Right forelimb (tissue), 1 donor: ENCODE results near the gene OTOP3.
A peak's percentile ranks its signal among the peaks of the same experiment; 100 is the strongest.

ENCODE experiments used
- DNase-seq: peaks from one replicate; pipeline ENCODE4 v3.0.0-alpha.2; 2018

The OTOP3 gene

GRCh38 chr17:74917430-74917829 lies 18.3 kb upstream of the OTOP3 start:
- no peak for DNase-seq

GRCh38 chr17:74918906-74919305 lies 16.8 kb upstream of the OTOP3 start:
- no peak for DNase-seq

DNA sequence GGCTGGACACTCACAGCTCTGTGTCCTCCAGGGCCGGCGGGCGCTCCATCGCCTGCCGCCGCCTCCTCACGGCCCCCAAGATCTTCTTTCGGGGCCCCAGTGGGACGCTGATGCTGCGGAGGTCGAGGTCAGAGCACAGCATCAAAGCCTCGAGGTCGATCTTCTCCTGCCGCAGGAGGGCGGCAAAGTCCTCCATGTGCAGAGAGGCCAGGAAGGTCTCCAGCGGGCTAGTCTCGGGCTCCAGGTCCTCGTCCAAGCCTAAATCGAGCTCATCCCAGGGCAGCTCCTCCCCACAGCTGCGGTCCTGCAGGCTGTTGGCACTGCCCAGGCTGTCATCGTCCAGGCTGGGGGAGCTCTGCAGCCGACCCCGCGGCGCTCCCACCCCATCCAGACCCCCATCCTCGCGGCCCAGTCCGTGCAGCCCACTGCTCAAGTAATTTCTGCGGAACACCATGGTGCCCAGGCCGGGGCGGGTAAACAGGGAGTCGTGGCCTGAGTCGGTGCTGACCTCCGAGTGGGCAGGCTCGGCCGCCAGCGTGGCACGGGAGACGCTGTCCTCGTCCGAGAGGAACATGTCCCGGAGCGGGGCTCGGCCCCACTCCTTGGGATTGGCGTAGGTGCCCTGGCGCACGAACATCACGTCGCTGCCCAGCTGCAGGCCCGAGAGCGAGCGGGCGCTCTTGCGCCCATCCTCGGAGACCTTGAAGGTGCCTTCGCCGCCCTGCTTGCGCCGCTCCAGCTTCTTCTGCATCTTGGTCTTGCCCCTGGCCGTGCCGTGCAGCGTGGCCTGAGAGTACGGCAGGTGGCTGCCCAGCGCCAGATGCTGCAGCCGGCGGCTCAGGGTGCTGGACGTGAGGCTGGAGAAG lies 16.0 kb upstream of the OTOP3 start:
- no peak for DNase-seq

DNA sequence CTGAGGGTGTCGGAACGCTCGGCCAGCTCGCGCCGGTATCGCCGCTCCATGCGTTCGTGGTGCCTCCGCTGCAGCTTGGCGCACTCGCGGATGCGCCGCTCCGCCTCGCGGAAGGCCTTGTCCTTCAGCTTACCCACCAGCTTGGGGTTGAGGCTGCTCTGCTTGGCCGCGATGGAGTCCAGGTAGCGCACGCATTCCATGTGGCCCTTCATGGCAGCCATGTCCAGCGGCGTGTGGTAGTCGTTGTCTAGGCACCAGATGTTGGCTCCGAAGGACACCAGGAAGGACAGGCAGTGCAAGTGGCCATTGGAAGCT lies 15.4 kb upstream of the OTOP3 start:
- no peak for DNase-seq

- DNase-seq = no peak
These were observed 15.1 kb upstream of the OTOP3 start for GRCh38 chr17:74920642-74921025.

DNA sequence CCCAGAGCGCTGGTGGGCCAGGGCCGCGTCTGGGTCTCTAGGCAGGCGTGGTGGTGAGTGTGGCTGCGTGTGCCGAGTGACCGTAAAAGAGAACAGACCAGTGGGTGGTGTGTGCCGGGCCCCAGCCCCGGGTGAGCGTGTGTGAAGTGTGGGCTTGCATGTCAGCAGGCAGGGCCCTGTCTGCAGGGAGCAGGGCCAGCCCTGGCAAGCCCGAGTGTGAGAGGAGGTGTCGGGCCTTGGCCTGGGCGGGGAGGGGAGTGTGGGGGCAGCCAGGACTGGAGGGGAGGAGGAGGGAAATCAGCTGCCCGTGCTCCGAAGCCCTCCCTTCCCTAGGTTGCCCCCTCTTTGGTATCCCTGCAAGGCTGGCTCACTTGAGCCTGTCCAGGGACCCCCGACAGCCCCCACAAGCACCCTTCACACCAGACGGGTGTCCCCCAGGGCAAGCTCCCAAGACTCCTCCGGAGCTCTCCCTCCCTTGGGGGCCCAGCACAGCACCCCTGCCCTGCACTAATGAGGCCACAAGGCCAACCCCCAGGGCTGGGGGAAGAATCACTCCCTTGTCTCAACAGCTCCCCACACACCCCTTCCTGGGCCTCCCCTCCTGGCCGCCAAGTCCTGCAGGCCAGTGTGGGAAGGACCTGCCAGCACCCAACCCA lies 14.5 kb upstream of the OTOP3 start:
- DNase-seq = no peak

DNA sequence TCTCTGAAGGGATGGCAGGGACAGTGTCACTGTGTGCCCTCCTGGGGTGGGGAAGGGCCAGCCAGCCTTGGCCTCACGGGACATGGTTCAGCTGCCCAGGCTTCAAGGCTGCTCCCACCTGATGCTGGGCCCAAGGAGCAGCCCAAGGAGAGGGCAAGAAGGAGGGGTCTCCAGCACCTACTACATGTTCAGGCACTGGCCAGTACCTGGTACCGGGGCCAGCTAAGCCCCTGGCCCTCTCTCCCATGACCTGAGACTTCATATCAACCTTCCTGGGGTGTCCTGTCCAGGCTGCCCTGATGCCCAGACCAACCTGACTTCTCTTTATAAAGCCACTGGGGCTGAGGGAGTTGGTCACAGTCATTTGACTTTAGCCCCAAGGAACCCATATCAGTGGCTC lies 13.9 kb upstream of the OTOP3 start:
- DNase-seq = no peak

- no peak for DNase-seq
These were observed 13.5 kb upstream of the OTOP3 start for GRCh38 chr17:74922172-74922571.

DNA sequence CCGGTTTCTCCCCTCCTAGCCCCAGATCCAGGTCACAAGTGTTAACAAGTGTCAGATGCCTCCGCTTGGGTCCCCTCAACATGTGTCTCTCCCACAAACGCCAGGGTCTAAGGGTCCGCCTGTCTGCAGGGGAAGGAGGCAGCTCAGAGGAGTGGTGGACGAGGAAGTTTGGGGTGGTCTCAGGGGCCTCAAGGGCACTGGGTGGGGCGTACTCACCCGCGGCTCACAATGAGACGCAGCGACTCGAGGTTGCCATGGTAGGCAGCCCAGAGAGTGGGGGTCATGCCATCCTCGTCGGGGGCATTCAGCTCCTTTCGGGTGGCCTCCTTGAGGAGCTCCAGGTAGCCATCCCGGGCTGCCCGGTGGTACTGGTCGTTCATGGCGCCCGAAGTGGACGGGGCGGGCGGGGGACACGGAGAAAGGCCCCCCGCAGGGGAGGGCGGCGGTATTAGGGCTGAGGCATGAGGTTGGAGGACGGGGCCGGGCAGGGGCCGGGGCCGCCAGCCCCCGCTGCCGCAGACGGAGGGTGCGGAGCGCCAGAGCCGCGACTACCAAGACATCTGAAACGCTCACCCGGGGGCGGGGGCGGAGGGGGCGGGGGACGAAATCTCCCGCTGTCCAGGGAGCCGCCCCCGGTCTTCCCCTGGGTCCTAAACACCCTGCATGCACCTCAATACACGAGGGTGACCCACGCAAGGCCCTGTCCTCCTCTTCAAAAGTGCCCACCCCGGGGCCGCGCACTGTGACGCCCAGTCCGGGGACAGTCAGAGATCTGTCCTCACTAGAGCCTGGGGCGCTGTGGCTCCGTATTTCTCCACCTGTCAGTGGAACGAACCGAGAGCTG lies 12.8 kb upstream of the OTOP3 start, which contains the start of gene USH1G:
Gene USH1G (minus strand): TSS at position 562 of the 844 bp plus-strand sequence. CDS start 182 bp downstream, at position 380.
- no peak for DNase-seq

DNA sequence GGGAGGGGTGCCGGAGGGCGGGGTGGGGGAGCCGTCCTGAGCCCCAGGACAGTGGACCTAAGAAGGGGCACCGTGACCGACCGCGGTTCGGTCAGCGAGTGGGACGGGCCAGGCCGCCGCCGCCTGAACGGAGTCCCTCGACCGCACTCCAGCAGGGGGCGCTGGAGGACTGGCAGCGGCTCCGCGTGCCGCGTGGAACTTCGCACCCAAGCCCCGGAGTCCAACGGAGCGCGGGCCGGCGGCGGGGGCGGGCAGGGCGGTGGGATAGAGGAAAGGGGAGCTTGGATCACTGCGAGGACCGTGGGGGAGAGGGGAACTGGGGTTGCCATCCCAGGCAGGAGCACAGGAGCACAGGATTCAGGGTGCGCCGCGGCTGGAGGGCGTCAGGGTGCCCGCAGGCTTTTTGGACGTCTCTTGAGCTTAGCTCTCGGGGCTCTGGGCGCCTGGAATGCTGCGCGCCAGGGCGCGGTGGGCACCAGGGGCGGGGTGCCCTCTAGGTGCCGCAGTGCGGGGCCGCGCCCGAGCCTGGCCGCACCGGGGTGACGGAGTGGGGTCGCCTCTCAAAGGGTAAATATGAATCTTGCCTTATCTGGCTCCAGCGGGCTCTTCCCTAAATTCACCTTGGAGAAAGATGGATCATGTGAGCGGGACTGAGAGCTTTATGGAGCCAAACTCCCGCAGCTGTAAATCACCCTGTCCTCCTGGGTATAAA lies 12.0 kb upstream of the OTOP3 start:
- peak; percentile 71 for DNase-seq

- DNase-seq = no peak
These were observed 11.3 kb upstream of the OTOP3 start, which contains the start of gene OTOP2 for GRCh38 chr17:74924250-74924948. TSS of gene OTOP2 (plus strand) at chr17:74924273. CDS start at chr17:74924633, 360 bp downstream.

- DNase-seq = no peak
These were observed 10.5 kb upstream of the OTOP3 start for GRCh38 chr17:74925242-74925641.

- no peak for DNase-seq
These were observed 6.9 kb upstream of the OTOP3 start for GRCh38 chr17:74928786-74929185.

DNA sequence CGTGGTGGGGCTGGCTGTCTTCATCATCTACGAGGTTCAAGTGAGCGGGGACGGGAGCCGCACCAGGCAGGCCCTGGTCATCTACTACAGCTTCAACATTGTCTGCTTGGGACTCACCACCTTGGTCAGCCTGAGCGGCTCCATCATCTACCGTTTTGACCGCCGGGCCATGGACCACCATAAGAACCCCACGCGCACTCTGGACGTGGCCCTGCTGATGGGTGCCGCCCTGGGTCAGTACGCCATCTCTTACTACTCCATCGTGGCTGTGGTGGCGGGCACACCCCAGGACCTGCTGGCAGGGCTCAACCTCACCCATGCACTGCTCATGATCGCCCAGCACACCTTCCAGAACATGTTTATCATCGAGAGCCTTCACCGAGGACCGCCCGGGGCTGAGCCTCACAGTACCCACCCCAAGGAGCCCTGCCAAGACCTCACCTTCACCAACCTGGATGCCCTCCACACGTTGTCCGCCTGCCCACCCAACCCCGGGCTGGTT lies 5.1 kb upstream of the OTOP3 start:
- DNase-seq = no peak

DNA sequence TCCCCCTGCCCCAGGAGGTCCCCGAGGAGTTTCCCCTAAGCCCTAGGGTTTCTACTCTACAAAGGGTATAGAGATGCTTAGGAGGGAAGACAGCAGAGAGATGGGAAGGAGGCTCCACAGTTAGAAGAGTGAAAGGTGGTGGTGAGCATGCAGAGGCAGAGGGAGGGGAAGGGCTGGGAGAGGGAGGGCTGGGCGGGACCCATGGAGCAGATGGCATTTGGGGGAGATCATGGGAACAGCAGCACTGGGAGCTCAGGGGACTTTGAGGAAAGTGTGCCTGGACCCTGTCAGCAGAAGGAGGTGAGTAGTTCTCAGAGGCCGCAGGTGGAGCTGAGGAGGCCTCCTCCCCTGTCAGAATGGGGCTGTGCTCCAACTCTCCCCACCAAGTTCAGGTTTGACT lies 650 bp upstream of the OTOP3 start:
- DNase-seq = no peak

DNA sequence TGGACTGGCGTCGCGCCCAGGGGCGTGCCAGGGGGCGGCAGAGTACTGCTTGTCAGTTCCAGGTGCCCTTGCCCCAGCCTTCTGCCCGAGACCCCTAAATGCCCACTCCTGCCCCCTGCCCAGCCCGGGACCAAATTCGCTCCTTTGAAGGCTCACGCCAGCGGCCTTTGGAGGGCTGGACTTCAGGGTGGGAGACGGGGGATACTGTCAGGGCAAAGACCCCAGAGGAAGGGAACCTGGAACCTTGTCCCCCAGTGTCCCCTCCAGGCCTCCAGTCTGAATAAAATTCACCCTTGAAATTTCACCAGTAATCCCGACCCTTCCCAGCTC lies 737 bp downstream of the OTOP3 start:
- no peak for DNase-seq

GRCh38 chr17:74937064-74938051 lies 1.7 kb downstream of the OTOP3 start:
- no peak for DNase-seq

DNA sequence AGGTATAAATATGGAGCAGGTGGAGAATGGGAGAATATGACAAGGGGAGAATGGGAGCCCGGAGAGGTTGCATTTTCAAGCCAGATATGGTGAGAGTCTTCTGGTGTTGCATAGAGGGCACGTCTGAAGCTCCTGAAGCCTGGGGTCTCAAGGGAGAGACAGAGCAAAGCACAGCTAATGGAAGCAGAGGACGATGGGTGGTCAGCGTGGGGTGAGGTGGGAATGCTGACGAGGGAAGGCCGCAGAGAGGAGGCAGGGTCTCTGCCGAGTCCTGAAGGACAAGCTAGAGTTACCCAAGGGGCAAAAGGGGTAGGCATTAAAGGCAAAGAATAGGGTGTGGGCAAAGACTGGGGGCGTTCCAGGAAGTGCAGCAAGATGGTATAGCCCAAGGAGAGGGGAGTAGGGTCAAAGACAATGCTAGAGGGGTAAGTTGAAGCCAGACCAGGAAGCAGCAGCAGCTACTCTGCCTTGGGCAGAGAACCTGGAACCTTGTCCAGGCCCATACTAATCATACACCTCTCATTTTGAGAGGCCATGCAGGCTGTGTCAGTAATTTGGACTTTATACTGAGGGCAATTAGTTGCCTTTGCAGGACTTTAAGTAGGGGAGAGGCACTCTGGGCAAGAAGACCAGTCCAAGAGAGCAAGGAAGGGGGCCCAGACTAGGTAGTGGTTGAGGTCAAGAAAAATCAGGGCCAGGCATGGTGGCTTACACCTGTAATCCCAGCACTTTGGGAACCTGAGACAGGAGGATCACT lies 2.7 kb downstream of the OTOP3 start:
- no peak for DNase-seq

DNA sequence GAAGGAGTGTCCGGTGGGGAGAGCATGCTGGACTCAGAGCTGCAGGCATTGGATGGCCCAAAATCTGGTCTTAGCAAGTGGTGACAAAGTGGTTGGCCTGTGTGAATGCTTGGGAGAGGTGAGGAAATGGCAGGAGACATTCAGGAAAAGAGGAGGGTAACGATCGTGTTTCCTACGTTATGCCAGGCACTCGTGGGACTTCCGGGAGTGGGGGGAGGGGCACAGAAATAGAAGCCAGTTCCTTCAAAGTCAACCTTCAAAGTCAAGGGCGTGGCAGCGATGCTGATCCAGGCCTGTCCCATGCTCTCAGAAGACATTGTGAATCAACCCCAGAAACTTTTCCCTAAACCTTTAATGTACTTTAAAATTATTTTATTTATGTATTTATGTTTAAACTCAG lies 3.8 kb downstream of the OTOP3 start:
- no peak for DNase-seq

GRCh38 chr17:74941128-74941725 lies 5.5 kb downstream of the OTOP3 start:
- DNase-seq = no peak
